ENCODE data around the gene ORC2.
"Not testable (repeated sequence)": the region's sequence is repeated elsewhere in the genome, so short reads cannot be mapped to it uniquely, and the experiment has no call there.

Gene ORC2

DNA sequence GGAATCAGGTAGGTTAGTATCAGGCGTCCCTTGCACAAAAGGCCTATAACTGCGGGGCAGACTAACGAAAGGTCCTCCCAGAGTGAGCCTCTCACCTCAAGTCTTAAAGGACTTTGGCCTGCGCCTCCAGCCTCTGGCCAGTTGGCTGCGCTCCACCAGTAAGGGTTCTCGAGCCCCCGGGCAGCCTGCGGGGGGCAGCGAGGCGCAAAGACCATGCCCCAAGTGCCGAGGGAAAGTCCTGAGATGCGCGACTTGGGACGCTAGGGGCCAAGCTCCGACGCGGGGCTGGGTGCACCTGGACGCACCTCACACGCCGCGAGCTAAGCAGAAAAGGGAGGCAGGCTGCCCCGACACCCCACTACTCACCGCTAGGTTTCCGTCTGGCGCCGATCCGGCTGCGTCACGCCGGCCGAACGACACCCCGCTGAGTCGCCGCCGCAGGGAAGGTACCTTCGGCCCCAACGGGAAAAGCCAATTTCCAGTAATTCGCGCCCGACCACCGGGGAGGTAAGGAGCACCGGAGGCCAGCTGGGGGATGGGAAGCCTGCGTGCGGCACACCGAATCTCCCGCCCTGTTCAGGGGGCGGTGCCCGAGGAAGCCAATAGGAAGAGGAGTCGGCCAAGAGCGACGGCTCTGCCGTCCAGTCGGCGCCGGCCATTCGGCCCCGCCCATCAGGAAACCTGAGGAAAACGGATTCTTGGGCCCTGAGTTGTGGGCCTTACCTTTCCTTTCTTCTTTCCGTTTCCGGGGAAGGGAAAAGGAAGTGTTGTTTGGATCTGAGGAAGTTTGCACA is at the start of gene ORC2:
TSS of gene ORC2 (minus strand) at position 537 of the 794 bp plus-strand sequence. CDS start 5,537 bp downstream, outside the sequence.
- peak; percentile 99 for DNase-seq (ENCODE audit: low spot score)

DNA sequence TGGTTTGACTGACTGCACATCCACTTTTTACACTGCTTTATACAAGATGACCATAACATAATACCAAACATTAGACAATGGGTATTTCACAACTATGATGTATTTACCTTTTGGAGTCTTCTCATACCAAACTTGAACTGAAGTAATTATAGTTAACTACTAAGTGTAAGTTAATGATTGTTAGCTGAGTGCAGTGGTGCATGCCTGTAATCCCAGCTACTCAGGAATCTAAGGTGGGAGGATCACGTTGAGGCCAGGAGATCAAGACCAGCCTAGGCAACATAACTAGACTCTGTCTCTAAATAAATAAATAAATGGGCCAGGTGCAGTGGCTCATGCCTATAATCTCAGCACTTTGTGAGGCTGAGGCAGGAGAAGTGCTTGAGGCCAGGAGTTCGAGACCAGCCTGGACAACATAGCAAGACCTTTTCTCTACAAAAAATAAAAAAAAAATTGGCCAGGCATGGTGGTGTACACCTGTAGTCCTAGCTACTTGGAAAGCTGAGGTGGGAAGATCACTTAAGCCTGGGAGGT is 44.9 kb upstream of the ORC2 start:
- DNase-seq (ENCODE audit: low spot score) = no peak

- no peak for DNase-seq (ENCODE audit: low spot score)
These were observed 44.1 kb upstream of the ORC2 start for GRCh38 chr2:201007584-201007998.

DNA sequence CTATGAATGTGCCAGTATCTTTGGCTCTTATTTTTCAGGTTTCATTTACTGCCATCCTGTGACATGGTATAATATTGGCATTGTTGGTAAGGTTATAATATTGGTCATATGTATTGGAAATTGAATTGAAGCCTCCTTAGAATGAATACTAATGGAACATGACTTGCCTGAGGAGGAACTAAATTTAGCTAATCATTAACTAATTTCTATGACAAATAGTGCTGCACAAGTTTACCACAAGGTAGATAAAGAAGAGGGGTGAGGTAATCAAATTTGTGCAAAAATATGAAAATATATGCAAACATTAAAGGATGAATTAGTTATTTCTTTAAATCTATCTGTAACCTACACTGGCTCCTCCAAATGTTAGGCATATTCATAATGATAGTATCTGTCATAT is 43.2 kb upstream of the ORC2 start:
- DNase-seq (ENCODE audit: low spot score) = no peak

DNA sequence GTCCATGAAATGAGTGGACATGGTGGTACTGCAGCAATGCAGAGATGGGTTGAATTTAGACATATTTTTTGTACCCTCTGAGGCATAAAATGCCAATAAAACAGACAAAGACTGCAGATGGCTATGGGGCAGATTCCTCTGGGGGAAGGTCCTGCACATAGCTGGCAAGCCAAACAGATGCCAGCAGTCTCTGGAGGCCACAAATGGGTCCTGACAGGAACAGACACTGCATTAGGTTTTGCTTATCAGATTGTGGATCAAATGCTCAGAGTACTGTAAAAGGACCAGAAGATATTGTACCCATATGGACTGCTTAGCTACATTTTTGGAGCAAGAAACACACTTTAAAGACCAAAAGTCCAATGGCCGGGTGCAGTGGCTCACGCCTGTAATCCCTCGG is 40.9 kb upstream of the ORC2 start:
- DNase-seq (ENCODE audit: low spot score) = no peak

DNA sequence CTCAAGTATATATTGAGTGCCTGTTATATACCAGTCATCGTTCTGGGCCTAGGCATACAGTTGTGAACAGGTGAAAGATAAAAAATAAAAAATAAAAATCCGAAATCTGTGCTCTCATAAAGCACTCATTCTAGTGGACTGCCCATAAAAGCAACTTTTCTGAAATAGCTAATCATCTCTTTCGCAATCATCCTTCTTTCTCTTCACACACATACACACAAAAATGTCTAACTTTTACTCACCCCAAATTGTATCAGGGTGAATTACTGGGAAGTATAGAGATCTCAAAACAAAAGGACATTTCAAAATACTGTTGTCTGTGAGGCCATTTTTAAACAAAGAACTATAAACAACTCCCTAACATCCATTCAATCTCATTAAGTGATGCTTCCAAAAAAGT is 29.6 kb upstream of the ORC2 start:
- DNase-seq (ENCODE audit: low spot score) = peak; percentile 39

DNA sequence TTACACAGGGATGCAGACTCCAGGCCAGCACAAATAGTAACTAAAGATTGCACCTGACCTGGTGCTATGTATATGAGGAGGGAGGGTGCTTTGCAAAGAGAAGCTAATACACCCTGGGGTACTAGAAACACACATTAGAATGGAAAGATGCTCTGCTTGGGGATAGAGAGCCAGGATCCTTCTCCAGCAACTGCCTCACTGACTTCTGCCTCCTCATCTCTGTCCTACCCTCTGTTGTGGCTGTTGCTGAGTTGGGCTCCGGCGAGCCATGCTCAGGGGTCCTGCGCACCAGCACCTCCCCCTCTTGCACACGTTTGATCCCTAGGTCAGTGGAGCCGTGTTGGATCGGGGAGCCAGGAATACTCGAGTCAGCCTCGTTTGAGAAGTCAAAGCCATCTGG is 23.7 kb upstream of the ORC2 start:
- no peak for DNase-seq (ENCODE audit: low spot score)

GRCh38 chr2:200985799-200986198 is 22.3 kb upstream of the ORC2 start:
- peak; percentile 22 for DNase-seq (ENCODE audit: low spot score)

DNA sequence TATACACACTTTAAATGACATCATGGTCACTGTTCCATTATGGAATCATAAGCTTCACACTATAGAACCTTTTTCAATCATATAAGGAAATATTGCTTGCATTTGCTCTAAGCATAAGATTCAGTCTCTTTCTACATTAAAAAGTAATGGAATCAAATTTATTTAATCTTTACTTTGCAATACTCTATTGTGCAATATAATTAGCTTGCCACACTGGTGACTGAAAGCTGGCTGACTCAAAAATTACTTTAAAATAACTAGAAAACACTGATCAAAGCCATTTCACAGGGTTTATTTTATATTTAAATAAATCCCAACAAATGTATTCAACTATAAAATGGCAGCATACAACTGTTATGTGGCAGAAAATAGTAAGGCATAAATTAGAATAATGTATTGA is 13.2 kb upstream of the ORC2 start:
- DNase-seq (ENCODE audit: low spot score) = no peak

DNA sequence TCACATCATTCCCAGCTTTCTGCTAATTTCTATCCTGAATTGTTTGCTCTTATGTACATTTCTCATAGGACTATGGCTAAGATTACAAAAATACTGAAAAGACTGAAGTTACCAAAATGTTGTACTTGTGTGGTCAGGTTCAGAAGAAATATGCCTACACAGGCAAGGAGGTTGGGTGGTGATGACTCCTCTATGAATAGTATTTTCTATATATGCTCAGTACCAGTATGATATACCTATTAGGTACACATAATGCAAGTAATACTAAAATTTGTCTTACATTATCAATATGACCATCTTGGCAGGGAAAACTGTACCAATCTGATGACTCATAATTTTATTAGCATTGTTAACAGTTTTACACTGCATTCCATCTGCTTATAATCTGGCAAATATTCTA is 12.2 kb upstream of the ORC2 start:
- no peak for DNase-seq (ENCODE audit: low spot score)

GRCh38 chr2:200970057-200970456 is 6.6 kb upstream of the ORC2 start:
- DNase-seq (ENCODE audit: low spot score) = not testable (repeated sequence)

GRCh38 chr2:200968735-200969134 is 5.3 kb upstream of the ORC2 start:
- DNase-seq (ENCODE audit: low spot score) = no peak

- DNase-seq (ENCODE audit: low spot score) = no peak
These were observed 4.7 kb upstream of the ORC2 start for GRCh38 chr2:200968162-200968561.

DNA sequence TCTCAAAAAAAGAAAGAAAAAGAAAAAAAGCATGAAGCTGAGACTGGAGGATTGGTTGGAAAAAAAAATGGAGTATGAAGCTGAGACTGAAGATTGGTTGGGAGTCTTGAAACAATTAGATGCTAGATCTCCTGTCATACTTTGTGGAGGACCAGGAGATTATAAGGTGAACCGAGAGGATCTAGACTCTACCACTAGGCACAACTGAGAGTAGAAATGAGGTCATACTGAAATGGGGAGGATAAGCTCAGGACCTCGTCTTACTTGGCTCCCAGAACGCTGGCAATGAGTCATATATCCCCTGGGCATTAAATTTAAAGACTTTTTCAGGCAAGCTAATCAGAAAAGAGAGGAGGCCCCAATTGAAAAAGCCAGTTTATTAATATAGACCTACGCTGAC is 3.3 kb upstream of the ORC2 start:
- DNase-seq (ENCODE audit: low spot score) = peak; percentile 44

DNA sequence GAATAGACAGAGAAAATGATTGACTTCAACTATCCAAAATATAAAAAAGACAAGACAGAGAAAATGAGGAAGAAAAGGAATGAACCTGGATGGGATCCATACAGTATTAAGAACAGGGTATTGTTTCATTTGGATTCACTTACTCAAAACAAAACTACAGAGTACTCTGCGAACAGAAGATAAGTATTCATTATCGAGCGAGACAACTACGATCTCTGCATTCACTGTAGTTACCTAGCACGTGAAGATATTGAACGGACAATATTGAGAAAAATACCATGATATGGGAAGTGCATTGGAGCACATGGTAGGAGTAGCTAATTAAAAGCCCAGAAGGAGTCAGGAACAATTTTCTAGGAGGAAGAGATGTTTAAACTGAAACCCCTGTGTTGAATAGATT is 1.0 kb upstream of the ORC2 start:
- DNase-seq (ENCODE audit: low spot score) = no peak

GRCh38 chr2:200963918-200964252 is 425 bp upstream of the ORC2 start:
- DNase-seq (ENCODE audit: low spot score) = not testable (repeated sequence)

GRCh38 chr2:200962811-200963123 is 693 bp downstream of the ORC2 start:
- no peak for DNase-seq (ENCODE audit: low spot score)

GRCh38 chr2:200961674-200962073 is 1.8 kb downstream of the ORC2 start:
- no peak for DNase-seq (ENCODE audit: low spot score)

DNA sequence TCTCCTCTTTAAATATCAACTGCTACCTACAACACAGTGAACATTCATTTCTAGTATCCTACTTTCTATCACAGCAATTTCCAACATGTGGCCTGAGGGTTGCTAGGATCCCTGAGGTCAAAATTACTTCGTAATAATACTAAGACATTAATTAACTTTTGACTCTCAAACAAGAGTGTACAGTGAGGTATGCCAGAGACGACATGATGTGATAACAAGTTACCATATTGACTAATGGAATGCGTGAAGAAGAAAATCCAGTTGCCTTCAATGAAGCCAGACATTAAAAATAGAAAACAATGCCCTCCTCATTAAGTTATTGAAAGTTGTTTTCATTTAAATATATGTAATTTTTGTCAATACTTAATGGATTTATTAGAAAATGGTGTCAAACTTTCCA is 13.1 kb downstream of the ORC2 start:
- no peak for DNase-seq (ENCODE audit: low spot score)

DNA sequence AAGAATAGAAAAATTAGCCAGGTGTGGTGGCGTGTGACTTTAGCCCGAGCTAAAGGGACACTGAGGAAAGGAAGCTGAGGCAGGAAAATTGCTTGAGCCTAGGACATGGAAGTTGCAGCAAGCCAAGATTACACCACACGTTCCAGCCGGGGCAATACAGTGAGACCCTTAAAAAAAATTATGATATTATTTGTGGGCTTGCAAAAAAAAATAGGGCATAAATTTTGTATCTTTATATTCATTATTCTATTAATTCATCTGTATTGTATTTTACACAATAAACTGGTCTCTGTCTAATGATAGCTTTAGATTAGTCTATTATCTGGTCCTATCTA is 18.1 kb downstream of the ORC2 start:
- no peak for DNase-seq (ENCODE audit: low spot score)

- DNase-seq (ENCODE audit: low spot score) = peak; percentile 36
These were observed 18.7 kb downstream of the ORC2 start for GRCh38 chr2:200944467-200945394.

DNA sequence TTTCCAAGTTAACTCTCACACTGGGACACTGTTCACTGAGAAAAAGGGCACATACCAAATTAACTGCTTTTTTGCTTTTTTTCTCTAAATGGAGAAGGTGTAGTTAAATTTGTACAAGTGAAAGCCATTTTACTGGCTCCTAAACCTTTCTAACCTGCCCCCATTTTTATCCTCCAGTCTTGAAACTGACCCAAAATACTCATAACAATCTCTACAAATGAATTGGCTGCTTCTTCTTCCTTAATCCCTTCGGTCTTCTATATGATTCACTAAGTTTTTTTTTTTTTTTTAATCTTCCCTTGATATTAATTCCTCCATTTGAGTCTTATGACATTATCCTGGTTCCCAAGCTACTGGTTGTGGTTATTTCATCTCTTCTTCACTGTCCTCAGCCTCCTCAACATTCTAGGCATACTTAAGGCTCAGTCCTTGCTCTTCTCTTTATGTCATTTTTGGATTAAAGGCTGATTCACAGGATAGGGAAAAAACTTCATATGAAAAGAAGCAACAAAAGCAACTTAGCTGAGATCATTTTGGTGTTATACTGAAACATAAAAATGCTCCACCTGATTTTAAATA is 19.8 kb downstream of the ORC2 start:
- DNase-seq (ENCODE audit: low spot score) = no peak

DNA sequence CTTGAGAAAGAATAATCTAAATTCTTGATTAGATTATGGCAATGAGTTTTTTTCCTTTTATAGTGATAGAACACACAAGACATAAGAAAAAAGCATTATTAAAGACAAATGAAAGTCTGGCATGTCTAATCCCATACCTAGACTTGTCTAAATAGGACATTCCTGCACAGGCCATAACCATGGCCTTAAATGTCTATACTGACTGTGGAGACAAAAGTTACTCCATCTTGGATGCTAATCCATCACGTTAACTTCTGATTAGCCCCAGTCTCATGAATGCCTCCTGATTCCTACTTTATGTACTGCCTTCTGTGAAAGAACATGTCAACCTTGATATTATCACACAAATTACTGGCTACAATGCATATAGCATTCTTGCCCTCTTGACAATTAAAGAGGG is 23.6 kb downstream of the ORC2 start:
- DNase-seq (ENCODE audit: low spot score) = no peak
